Uterus (tissue), 2 donors: ENCODE measurements around the gene PFKM.

ENCODE experiments used
- CTCF ChIP-seq, 4 experiments: fragments of 200-600 bp in 2 of 4; fragments of 450-650 bp in 2 of 4; sonication (generic) in 2 of 4; IDR thresholded peaks; one replicate each; pipeline ENCODE4 v1.5.1; 2016 to 2019; ENCODE audit warnings: antibody characterized with exemption in 4 of 4, mild to moderate bottlenecking in 2 of 4, moderate library complexity in 1 of 4
- POLR2A ChIP-seq, 2 donors: fragments of 450-650 bp; IDR thresholded peaks; one replicate each; pipeline ENCODE4 v1.6.1; 2016; ENCODE audit warnings: antibody characterized with exemption in 2 of 2, mild to moderate bottlenecking in 1 of 2, moderate library complexity in 1 of 2

- TF ChIP-seq CTCF (IDR thresholded peaks at IDR 0.05) (no peak), POLR2A (IDR thresholded peaks at IDR 0.05) (no peak)
Observed at GRCh38 chr12:48110691-48111311, 8.4 kb upstream of the PFKM start.
